ENCODE data around the gene RPL38. TPM values are rescaled to one million over a fixed set of nuclear protein-coding genes. Genes with fewer than 3 reads are reported as not detected.

RPL38 gene
- total and polyA plus RNA-seq, 2 of the 4 experiments (the other 2 are of a cell fraction) = 111 to 527 TPM

GRCh38 chr17:74212913-74213791, 9.7 kb downstream of the RPL38 start, which contains the start of gene TTYH2 (continued):
- TF ChIP-seq RCOR1 (IDR thresholded peaks at IDR 0.05; ENCODE audit: insufficient replicate concordance, low read length) = no peak
- peak; percentile 88 for TF ChIP-seq CEBPB (IDR thresholded peaks at IDR 0.05; ENCODE audit: low read depth, low read length)
- TF ChIP-seq FOS (IDR thresholded peaks at IDR 0.05; ENCODE audit: low read depth, low read length) = no peak
- no peak for TF ChIP-seq BHLHE40 (IDR thresholded peaks at IDR 0.05; ENCODE audit: low read depth, low read length)
